ENCODE results near the gene COQ2.

COQ2 gene

GRCh38 chr4:83320548-83320947 is 36.0 kb upstream of the COQ2 start:
- TF ChIP-seq CTCF (conservative IDR thresholded peaks at IDR 0.05; ENCODE audit: low read depth, low read length), result no peak
- no peak for DNase-seq (ENCODE audit: low read depth)
- no peak overlapping the region for H3K4me3 ChIP-seq (ENCODE audit: low read length)

GRCh38 chr4:83318666-83319065 is 34.1 kb upstream of the COQ2 start:
- no peak for DNase-seq (ENCODE audit: low read depth)
- TF ChIP-seq CTCF (conservative IDR thresholded peaks at IDR 0.05; ENCODE audit: low read depth, low read length), result no peak
- H3K4me3 ChIP-seq (ENCODE audit: low read length), result no peak overlapping the region

DNA sequence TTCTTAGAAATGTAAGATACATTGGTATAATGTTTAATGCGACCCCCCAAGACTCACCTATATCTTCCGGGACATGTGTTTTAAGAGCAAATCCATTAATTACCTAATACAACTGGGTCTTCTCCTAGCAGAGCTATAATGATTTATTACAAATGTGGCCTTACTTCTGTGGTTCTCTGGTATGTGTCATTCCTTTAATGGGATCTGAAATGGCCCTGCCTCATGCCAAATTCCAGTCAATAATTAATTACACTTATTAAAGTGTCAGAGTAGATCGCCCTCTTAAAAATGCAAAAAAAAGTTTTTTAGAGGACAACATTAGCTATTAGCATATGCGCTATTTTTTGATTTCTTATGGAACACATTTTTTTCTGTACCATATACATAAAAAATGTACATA is 33.1 kb upstream of the COQ2 start:
- H3K4me3 ChIP-seq (ENCODE audit: low read length), result no peak overlapping the region
- TF ChIP-seq CTCF (conservative IDR thresholded peaks at IDR 0.05; ENCODE audit: low read depth, low read length), result no peak
- DNase-seq (ENCODE audit: low read depth), result no peak

DNA sequence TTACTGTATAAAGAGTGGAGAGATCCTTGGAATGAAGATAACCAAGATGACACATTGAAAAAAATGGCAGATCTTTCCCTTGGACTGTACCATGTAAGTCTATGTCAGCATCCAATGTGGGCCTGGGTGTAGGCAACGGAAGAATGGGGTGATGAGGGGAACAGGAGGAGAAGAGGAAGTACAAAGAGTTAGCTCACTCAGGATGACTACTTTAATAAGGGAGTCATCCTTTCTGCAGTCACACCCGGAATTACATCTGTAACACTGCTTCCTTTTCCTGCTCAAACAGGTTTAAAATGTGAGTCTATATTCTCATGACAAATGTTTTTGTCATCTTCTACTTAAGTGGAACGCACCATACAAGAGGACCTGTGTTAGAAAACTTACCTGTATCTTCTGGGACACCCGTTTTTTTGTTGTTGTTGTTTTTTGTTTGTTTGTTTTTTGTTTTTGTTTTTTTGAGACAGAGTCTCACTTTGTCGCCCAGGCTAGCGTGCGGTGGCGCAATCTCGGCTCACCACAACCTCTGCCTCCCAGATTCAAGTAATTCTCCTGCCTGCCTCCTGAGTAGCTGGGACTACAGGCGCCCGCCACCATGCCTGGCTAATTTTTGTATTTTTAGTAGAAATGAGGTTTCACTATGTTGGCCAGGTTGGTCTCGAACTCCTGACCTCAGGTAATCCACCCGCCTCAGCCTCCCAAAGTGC is 32.0 kb upstream of the COQ2 start:
- DNase-seq (ENCODE audit: low read depth), result no peak

DNA sequence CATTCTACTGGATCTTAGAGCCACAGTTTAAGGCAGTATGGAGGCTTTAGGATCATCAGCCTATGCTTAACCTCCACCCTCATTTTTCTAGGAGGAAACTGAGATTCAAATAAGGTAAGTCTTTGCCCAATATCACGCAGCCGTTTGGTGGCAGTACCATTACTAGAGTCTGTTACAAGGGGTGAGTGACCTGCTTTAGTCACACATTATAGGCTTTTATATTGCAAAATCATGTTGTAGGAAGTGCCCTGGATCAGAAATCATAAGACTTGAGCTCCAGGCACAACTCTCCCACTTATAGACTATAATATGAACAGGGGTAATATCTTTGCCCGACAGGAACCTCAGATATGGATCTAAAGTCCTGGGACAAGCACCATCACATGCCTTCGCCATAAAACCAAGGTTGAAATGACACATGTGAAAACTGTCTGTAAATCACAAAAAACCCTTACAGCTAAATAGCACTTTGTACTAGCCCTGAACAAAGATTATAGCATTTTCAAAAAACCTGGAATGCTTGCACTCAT is 30.8 kb upstream of the COQ2 start:
- H3K4me3 ChIP-seq (ENCODE audit: low read length), result no peak overlapping the region
- no peak for DNase-seq (ENCODE audit: low read depth)
- TF ChIP-seq CTCF (conservative IDR thresholded peaks at IDR 0.05; ENCODE audit: low read depth, low read length), result no peak

More for the DNA sequence above, 32.0 kb upstream of the COQ2 start:
- H3K4me3 ChIP-seq (ENCODE audit: low read length), result no peak overlapping the region
- no peak for TF ChIP-seq CTCF (conservative IDR thresholded peaks at IDR 0.05; ENCODE audit: low read depth, low read length)

DNA sequence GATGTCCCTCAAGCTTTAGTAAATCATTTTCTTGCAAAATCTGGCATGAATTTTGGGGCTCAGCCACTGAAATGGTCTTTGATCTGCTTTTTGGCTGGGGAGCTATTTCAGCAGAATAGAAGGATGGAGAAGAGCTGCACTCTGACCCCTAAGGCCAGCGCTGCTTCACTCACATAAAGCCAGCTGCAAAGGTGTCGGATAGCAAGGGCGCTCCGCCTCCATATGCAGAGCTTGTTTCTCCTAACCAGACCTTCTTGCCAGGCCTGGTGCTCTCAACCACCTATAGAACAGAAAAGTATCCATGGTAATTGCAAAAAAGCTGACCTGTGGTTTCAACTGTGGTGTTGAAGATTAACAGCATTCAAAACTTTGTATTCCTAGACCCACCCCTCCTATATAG is 24.1 kb upstream of the COQ2 start:
- no peak for TF ChIP-seq CTCF (conservative IDR thresholded peaks at IDR 0.05; ENCODE audit: low read depth, low read length)
- no peak for DNase-seq (ENCODE audit: low read depth)
- H3K4me3 ChIP-seq (ENCODE audit: low read length), result no peak overlapping the region

- no peak for TF ChIP-seq CTCF (conservative IDR thresholded peaks at IDR 0.05; ENCODE audit: low read depth, low read length)
- no peak overlapping the region for H3K4me3 ChIP-seq (ENCODE audit: low read length)
- no peak for DNase-seq (ENCODE audit: low read depth)
These were observed 23.3 kb upstream of the COQ2 start for GRCh38 chr4:83307920-83308319.
